HepG2 (cell line): ENCODE measurements around the gene B3GNT9. TPM values are rescaled to one million over a fixed set of nuclear protein-coding genes. Genes with fewer than 3 reads are reported as not detected.

Source experiments
- FIP1L1 ChIP-seq: fragments of 200-400 bp; formaldehyde crosslinking; IDR thresholded peaks from 2 replicates; pipeline ENCODE4 v1.6.1; 2018; ENCODE audit warnings: low read depth, mild to moderate bottlenecking, low read length, moderate library complexity, borderline replicate concordance; ENCODE audit not compliant: insufficient read depth
- HOXA3 ChIP-seq: sonication (generic); formaldehyde crosslinking; IDR thresholded peaks from 2 replicates; pipeline ENCODE4 v1.5.0; 2020; ENCODE audit warnings: missing genetic modification reagents
- IKZF5 ChIP-seq: IDR thresholded peaks from 2 replicates; pipeline ENCODE4 v1.6.1; 2018; ENCODE audit warnings: missing genetic modification reagents, mild to moderate bottlenecking, missing compliant biosample characterization
- MTA1 ChIP-seq: sonication (generic); formaldehyde crosslinking; IDR thresholded peaks from 2 replicates; pipeline ENCODE4 v1.4.0; 2020; ENCODE audit warnings: missing genetic modification reagents, mild to moderate bottlenecking, borderline replicate concordance
- NPAS2 ChIP-seq: sonication (generic); formaldehyde crosslinking; IDR thresholded peaks from 2 replicates; pipeline ENCODE4 v1.8.0; 2022; ENCODE audit warnings: mild to moderate bottlenecking, missing genetic modification reagents, borderline replicate concordance
- PHB2 ChIP-seq: fragments of 450-650 bp; IDR thresholded peaks from 2 replicates; pipeline ENCODE4 v1.6.1; 2018; ENCODE audit not compliant: partially characterized antibody
- POLR2AphosphoS5 ChIP-seq: IDR thresholded peaks from 2 replicates; pipeline ENCODE4 v1.6.1; 2012; ENCODE audit warnings: low read depth, low read length
- RBFOX2 ChIP-seq: fragments of 200-400 bp; formaldehyde crosslinking; IDR thresholded peaks from 2 replicates; pipeline ENCODE4 v1.6.1; 2017; ENCODE audit warnings: low read depth, mild to moderate bottlenecking, low read length
- SOX13 ChIP-seq, 3 experiments: fragments of 450-650 bp in 1 of 3; sonication (generic) in 1 of 3; formaldehyde crosslinking in 1 of 3; IDR thresholded peaks in 2 of 3; conservative IDR thresholded peaks in 1 of 3; 2 replicates each; pipeline versions ENCODE4 v1.5.0 to v1.6.1; 2016 to 2020; ENCODE audit warnings: antibody characterized with exemption in 1 of 3, mild to moderate bottlenecking in 1 of 3, missing compliant biosample characterization in 1 of 3, missing genetic modification reagents in 1 of 3, moderate library complexity in 1 of 3
- TFDP2 ChIP-seq: sonication (generic); formaldehyde crosslinking; IDR thresholded peaks from 2 replicates; pipeline ENCODE4 v1.4.0; 2020; ENCODE audit warnings: missing genetic modification reagents
- U2AF2 ChIP-seq: fragments of 200-400 bp; formaldehyde crosslinking; IDR thresholded peaks from 2 replicates; pipeline ENCODE4 v1.6.1; 2017; ENCODE audit warnings: low read depth, mild to moderate bottlenecking, low read length
- ZBTB2 ChIP-seq: sonication (generic); formaldehyde crosslinking; IDR thresholded peaks from 2 replicates; pipeline ENCODE4 v1.8.0; 2022; ENCODE audit warnings: low read depth, missing genetic modification reagents
- ZBTB26 ChIP-seq: IDR thresholded peaks from 2 replicates; pipeline ENCODE4 v1.6.1; 2016; ENCODE audit warnings: missing compliant biosample characterization, missing genetic modification reagents, borderline replicate concordance
- ZMYM3 ChIP-seq: sonication (generic); formaldehyde crosslinking; IDR thresholded peaks from 2 replicates; pipeline ENCODE4 v1.5.1; 2020; ENCODE audit warnings: mild to moderate bottlenecking, missing genetic modification reagents
- ZNF276 ChIP-seq: sonication (generic); formaldehyde crosslinking; IDR thresholded peaks from 2 replicates; pipeline ENCODE4 v1.4.0; 2020; ENCODE audit warnings: mild to moderate bottlenecking, low read depth, missing genetic modification reagents
- ZNF33A ChIP-seq: sonication (generic); formaldehyde crosslinking; IDR thresholded peaks from 2 replicates; pipeline ENCODE4 v1.5.1; 2020; ENCODE audit warnings: missing genetic modification reagents, mild to moderate bottlenecking, moderate library complexity, borderline replicate concordance
- ZNF772 ChIP-seq: sonication (generic); formaldehyde crosslinking; IDR thresholded peaks from 2 replicates; pipeline ENCODE4 v1.5.0; 2020; ENCODE audit warnings: mild to moderate bottlenecking, missing genetic modification reagents
- ZNF780A ChIP-seq: sonication (generic); formaldehyde crosslinking; IDR thresholded peaks from 2 replicates; pipeline ENCODE4 v1.8.0; 2022; ENCODE audit warnings: mild to moderate bottlenecking, missing genetic modification reagents, moderate library complexity
- ZSCAN21 ChIP-seq: sonication (generic); formaldehyde crosslinking; IDR thresholded peaks from 2 replicates; pipeline ENCODE4 v1.8.0; 2022; ENCODE audit warnings: mild to moderate bottlenecking, missing genetic modification reagents, moderate library complexity, borderline replicate concordance
- ZZZ3 ChIP-seq: sonication (generic); formaldehyde crosslinking; IDR thresholded peaks from 2 replicates; pipeline ENCODE4 v1.4.0; 2020; ENCODE audit warnings: missing genetic modification reagents, mild to moderate bottlenecking, borderline replicate concordance
- polyA plus RNA-seq, 8 experiments: library from polyadenylated mRNA; depleted of rRNA in 3 of 8; stranded (reverse) in 7 of 8; unstranded in 1 of 8; fragments of >200 nt; fragmentation: Illumina TruSeq in 4 of 8; extraction: Trizol in 4 of 8; gene quantifications; 2 replicates each; pipeline versions ENCODE4 v1.2.1 to v1.2.3, GENCODE V29; 2011 to 2016; ENCODE audit warnings: low read depth in 4 of 8, missing spikeins in 1 of 8, mixed read lengths in 1 of 8; ENCODE audit not compliant: insufficient read depth in 1 of 8
- total RNA-seq, 5 experiments: library from RNA; depleted of rRNA; stranded (reverse); fragments of >200 nt; fragmentation: Illumina TruSeq; extraction: Trizol; gene quantifications; 2 replicates each; pipeline ENCODE4 v1.2.3, GENCODE V29; 2016; ENCODE audit warnings: low read depth in 1 of 5

B3GNT9 gene
- total and polyA plus RNA-seq, 2 of the 13 experiments (the other 11 are each of a cell fraction or from before 2014, with no cell fraction given), result 1.5 to 3.1 TPM

GRCh38 chr16:67177743-67178699, 27.2 kb upstream of the B3GNT9 start (continued):
- TF ChIP-seq MTA1 (peak; percentile 91; the same call in 1 of the 2 replicates), ZNF276 (peak; percentile 63; the same call in 1 of the 2 replicates), HOXA3 (CRISPR knock-in tag) (peak; percentile 84), ZSCAN21 (CRISPR knock-in tag) (peak; percentile 82; the same call in 1 of the 2 replicates), IKZF5 (CRISPR knock-in tag) (0 out of 2 replicates have a peak, but pooled peaks have one; percentile 18), ZBTB2 (CRISPR knock-in tag) (no peak), U2AF2 (no peak), NPAS2 (no peak), RBFOX2 (peak; percentile 63; the same call in 1 of the 2 replicates), PHB2 (no peak), ZNF33A (CRISPR knock-in tag) (no peak), FIP1L1 (peak; percentile 43; the same call in 1 of the 2 replicates), ZNF772 (CRISPR knock-in tag) (peak; percentile 74; the same call in 1 of the 2 replicates), ZBTB26 (no peak; the same call in 1 of the 2 replicates), SOX13 (IDR thresholded peaks at IDR 0.05) (no peak), SOX13 (CRISPR knock-in tag; conservative IDR thresholded peaks at IDR 0.05 in 1 of 2, IDR thresholded peaks at IDR 0.05 in 1 of 2) (peak in 1 of 2 experiments; percentile 19; a peak in 1 of 4 replicates), ZZZ3 (CRISPR knock-in tag) (peak; percentile 65; the same call in 1 of the 2 replicates), ZNF780A (CRISPR knock-in tag) (no peak), TFDP2 (CRISPR knock-in tag) (peak; percentile 74), ZMYM3 (peak; percentile 84), POLR2AphosphoS5 (peak; percentile 55; the same call in 1 of the 2 replicates)
